Right renal cortex interstitium (tissue), 3 donors: ENCODE results near the gene RIT2. TPM values are rescaled to one million over a fixed set of nuclear protein-coding genes. Genes with fewer than 3 reads are reported as not detected.
"Not testable (repeated sequence)": the region's sequence is repeated elsewhere in the genome, so short reads cannot be mapped to it uniquely, and the experiment has no call there.

Experiments used
- DNase-seq, 3 donors: peaks; one replicate each; pipeline ENCODE4 v3.0.0-alpha.2; 2013; ENCODE audit warnings: low read depth in 3 of 3, low spot score in 2 of 3
- polyA plus RNA-seq, 3 donors: library from polyadenylated mRNA; unstranded; fragments of 120-200 nt; gene quantifications; one replicate each; pipeline ENCODE4 v1.2.1, GENCODE V29; 2013; ENCODE audit not compliant: insufficient read length in 3 of 3

RIT2 gene
- polyA plus RNA-seq, 3 donors: not detected

- no peak for DNase-seq
These were observed 335.3 kb downstream of the RIT2 start for GRCh38 chr18:42780171-42780570.

GRCh38 chr18:42778445-42779042, 336.9 kb downstream of the RIT2 start:
- no peak for DNase-seq

GRCh38 chr18:42778024-42778423, 337.5 kb downstream of the RIT2 start:
- DNase-seq: no peak

GRCh38 chr18:42773870-42774269, 341.6 kb downstream of the RIT2 start:
- no peak for DNase-seq

GRCh38 chr18:42771936-42772335, 343.5 kb downstream of the RIT2 start:
- DNase-seq: no peak

- no peak for DNase-seq
These were observed 350.2 kb downstream of the RIT2 start for GRCh38 chr18:42765302-42765701.

GRCh38 chr18:42760290-42760689, 355.2 kb downstream of the RIT2 start:
- DNase-seq: no peak

GRCh38 chr18:42758852-42759251, 356.6 kb downstream of the RIT2 start:
- DNase-seq: no peak

- DNase-seq: no peak
These were observed 359.3 kb downstream of the RIT2 start for GRCh38 chr18:42756214-42756613.

- DNase-seq: no peak
These were observed 362.6 kb downstream of the RIT2 start for GRCh38 chr18:42752916-42753315.

GRCh38 chr18:42746794-42747193, 368.7 kb downstream of the RIT2 start:
- no peak for DNase-seq

- DNase-seq: no peak
These were observed 369.6 kb downstream of the RIT2 start for GRCh38 chr18:42745931-42746330.

GRCh38 chr18:42745171-42745570, 370.3 kb downstream of the RIT2 start:
- DNase-seq: no peak

- DNase-seq: no peak
These were observed 371.9 kb downstream of the RIT2 start for GRCh38 chr18:42743373-42744138.

- DNase-seq: no peak
These were observed 372.5 kb downstream of the RIT2 start for GRCh38 chr18:42742969-42743368.

- DNase-seq: no peak
These were observed 373.0 kb downstream of the RIT2 start for GRCh38 chr18:42742474-42742873.

- DNase-seq: not testable (repeated sequence)
These were observed 373.6 kb downstream of the RIT2 start for GRCh38 chr18:42741805-42742347.

GRCh38 chr18:42741299-42741698, 374.2 kb downstream of the RIT2 start:
- DNase-seq: not testable (repeated sequence)

GRCh38 chr18:42736074-42736473, 379.4 kb downstream of the RIT2 start:
- no peak for DNase-seq

GRCh38 chr18:42734520-42734919, 381.0 kb downstream of the RIT2 start:
- no peak for DNase-seq

- DNase-seq: no peak
These were observed 385.2 kb downstream of the RIT2 start for GRCh38 chr18:42730272-42730671.

- no peak for DNase-seq
These were observed 396.3 kb downstream of the RIT2 start for GRCh38 chr18:42719221-42719620.
